Gastrocnemius medialis (tissue), 4 donors: ENCODE measurements around the gene PNPLA3. TPM values are rescaled to one million over a fixed set of nuclear protein-coding genes. Genes with fewer than 3 reads are reported as not detected.
A peak's percentile ranks its signal among the peaks of the same experiment; 100 is the strongest.

Experiments used
- ATAC-seq, 2 donors: fragments of 150-250 bp; one replicate each; pipeline ENCODE4 v1.9.1; 2016
- DNase-seq, 2 donors: peaks; one replicate each; pipeline ENCODE4 v3.0.0-alpha.2; 2019
- H3K27ac ChIP-seq, 4 donors: fragments of 200-600 bp; sonication (generic); 1 replicate in 1 of 4; 2 replicates in 3 of 4; pipeline ENCODE4 v1.5.1; 2016 to 2018; ENCODE audit warnings: mild to moderate bottlenecking in 2 of 4, moderate library complexity in 1 of 4
- H3K27me3 ChIP-seq, 3 donors: fragments of 200-600 bp; sonication (generic) in 2 of 3; 1 replicate in 1 of 3; 2 replicates in 2 of 3; pipeline versions ENCODE4 v1.5.1 to v1.6.0; 2016 to 2019; ENCODE audit warnings: mild to moderate bottlenecking in 1 of 3, moderate library complexity in 1 of 3
- H3K36me3 ChIP-seq, 2 donors: fragments of 200-600 bp; sonication (generic) in 1 of 2; one replicate each; pipeline ENCODE4 v1.5.1; 2017 to 2018
- H3K4me1 ChIP-seq, 2 donors: fragments of 200-600 bp; sonication (generic) in 1 of 2; one replicate each; pipeline ENCODE4 v1.5.1; 2016 to 2017; ENCODE audit warnings: mild to moderate bottlenecking in 2 of 2
- H3K4me3 ChIP-seq, 4 donors: fragments of 200-600 bp; sonication (generic) in 3 of 4; 1 replicate in 1 of 4; 2 replicates in 3 of 4; pipeline ENCODE4 v1.5.1; 2016 to 2019; ENCODE audit warnings: mild to moderate bottlenecking in 2 of 4
- H3K9me3 ChIP-seq, 3 donors: fragments of 200-600 bp; sonication (generic) in 2 of 3; 1 replicate in 1 of 3; 2 replicates in 2 of 3; pipeline ENCODE4 v1.5.1; 2016 to 2019
- CTCF ChIP-seq, 5 experiments: fragments of 450-650 bp in 3 of 5; fragments of 200-600 bp in 2 of 5; sonication (generic) in 2 of 5; IDR thresholded peaks in 4 of 5; conservative IDR thresholded peaks in 1 of 5; 1 replicate in 4 of 5; 2 replicates in 1 of 5; pipeline ENCODE4 v1.5.1; 2016 to 2019; ENCODE audit warnings: antibody characterized with exemption in 5 of 5, mild to moderate bottlenecking in 3 of 5, moderate library complexity in 3 of 5
- POLR2A ChIP-seq, 2 donors: fragments of 450-650 bp; IDR thresholded peaks; one replicate each; pipeline ENCODE4 v1.6.1; 2017; ENCODE audit warnings: antibody characterized with exemption in 2 of 2, mild to moderate bottlenecking in 2 of 2, moderate library complexity in 2 of 2
- in situ Hi-C, 4 donors: fragments of 200-750 bp; cut with MboI; loops; one replicate each; pipeline versions ENCODE4 v1.15.0 to v1.8.0; 2017; ENCODE audit warnings: low sequenced_read_pairs in 4 of 4
- intact Hi-C: fragments of 100-400 bp; cut with DNase I; formaldehyde crosslinking; loops from one replicate; pipeline ENCODE4 v1.15.1; 2023; ENCODE audit warnings: low total_unique reads
- total RNA-seq, 4 donors: library from RNA; depleted of rRNA; stranded (reverse); fragments of >200 nt; gene quantifications; one replicate each; pipeline versions ENCODE4 v1.1.0 to v1.2.3, GENCODE V29; 2016

The PNPLA3 gene
- total RNA-seq, 4 donors from 2014 or later = 0.58 to 2.3 (median 1.4) TPM; not detected in 1

- TF ChIP-seq POLR2A (IDR thresholded peaks at IDR 0.05) = no peak
- TF ChIP-seq CTCF (IDR thresholded peaks at IDR 0.05 in 4 of 5, conservative IDR thresholded peaks at IDR 0.05 in 1 of 5) = no peak
- no peak for ATAC-seq
- Histone ChIP-seq H3K27ac (no peak overlapping the region), H3K36me3 (no peaks in the 10 kb centered on the region), H3K4me1 (peaks cover 7 to 13% of the 10 kb centered on the region in 2 donors), H3K9me3 (no peaks in the 10 kb centered on the region), H3K4me3 (no peak overlapping the region), H3K27me3 (peaks cover 0 to 7% (median 4%) of the 10 kb centered on the region in 3 donors)
- intact Hi-C loops = no loop called here
- no peak for DNase-seq
- in situ Hi-C loops = no loop called here
Measured at GRCh38 chr22:43919106-43919973, 4.3 kb upstream of the PNPLA3 start.

GRCh38 chr22:43921370-43921769, 2.2 kb upstream of the PNPLA3 start:
- Histone ChIP-seq H3K27me3 (peaks cover 0 to 9% (median 4%) of the 10 kb centered on the region in 3 donors), H3K4me3 (no peak overlapping the region), H3K9me3 (no peaks in the 10 kb centered on the region), H3K4me1 (peaks cover 7 to 21% of the 10 kb centered on the region in 2 donors), H3K36me3 (no peaks in the 10 kb centered on the region), H3K27ac (peak overlapping the region in 1 of 4 donors; percentile 47)
- ATAC-seq = peak; percentile 26 to 74
- TF ChIP-seq CTCF (IDR thresholded peaks at IDR 0.05 in 4 of 5, conservative IDR thresholded peaks at IDR 0.05 in 1 of 5) (no peak), POLR2A (IDR thresholded peaks at IDR 0.05) (no peak)
- DNase-seq = peak; percentile 62 to 74
- intact Hi-C loops (loop anchor here (5.0 kb wide), 1 partner anchor 94 kb away; no protein-coding TSS in a partner anchor), in situ Hi-C loops (no loop called here)

- Histone ChIP-seq H3K27ac (no peak overlapping the region), H3K4me1 (peaks cover 7 to 24% of the 10 kb centered on the region in 2 donors), H3K4me3 (no peak overlapping the region), H3K9me3 (no peaks in the 10 kb centered on the region), H3K27me3 (peaks cover 0 to 9% (median 4%) of the 10 kb centered on the region in 3 donors), H3K36me3 (no peaks in the 10 kb centered on the region)
- TF ChIP-seq CTCF (IDR thresholded peaks at IDR 0.05 in 4 of 5, conservative IDR thresholded peaks at IDR 0.05 in 1 of 5) (peak in 1 of 5 experiments; percentile 15), POLR2A (IDR thresholded peaks at IDR 0.05) (no peak)
- no peak for ATAC-seq
- in situ Hi-C loops = no loop called here
- DNase-seq = no peak
- intact Hi-C loops = loop anchor here (5.0 kb wide), 1 partner anchor 95 kb away; no protein-coding TSS in a partner anchor
Measured at GRCh38 chr22:43922123-43922522, 1.5 kb upstream of the PNPLA3 start.

GRCh38 chr22:43923191-43923590, 414 bp upstream of the PNPLA3 start:
- no peak for DNase-seq
- TF ChIP-seq POLR2A (IDR thresholded peaks at IDR 0.05) (no peak), CTCF (IDR thresholded peaks at IDR 0.05 in 4 of 5, conservative IDR thresholded peaks at IDR 0.05 in 1 of 5) (no peak)
- H3K27me3 ChIP-seq = peaks cover 0 to 9% (median 0%) of the 10 kb centered on the region in 3 donors
- in situ Hi-C loops = no loop called here
- H3K4me3 ChIP-seq = peak overlapping the region; percentile 58 to 80 (median 68)
- H3K36me3 ChIP-seq = no peaks in the 10 kb centered on the region
- peak overlapping the region in 1 of 4 donors; percentile 35 for H3K27ac ChIP-seq
- ATAC-seq = no peak
- H3K9me3 ChIP-seq = no peaks in the 10 kb centered on the region
- intact Hi-C loops = loop anchor here (5.0 kb wide), 1 partner anchor 96 kb away; no protein-coding TSS in a partner anchor
- peaks cover 7 to 24% of the 10 kb centered on the region in 2 donors for H3K4me1 ChIP-seq
